HG03045 (cell line): ENCODE measurements around the gene PLEK2.
"Not testable (repeated sequence)": the region's sequence is repeated elsewhere in the genome, so short reads cannot be mapped to it uniquely, and the experiment has no call there.

Experiments used
- ATAC-seq: cut with Tn5 transposase; IDR thresholded peaks from one replicate; pipeline ENCODE4 v1.9.1; 2021; ENCODE audit warnings: mild to moderate bottlenecking, moderate library complexity; ENCODE audit not compliant: unreplicated experiment

Gene PLEK2

GRCh38 chr14:67411820-67412421 is at the start of gene PLEK2:
TSS of gene PLEK2 (minus strand) at chr14:67412165. CDS start at chr14:67412059, 106 bp downstream.
- ATAC-seq = no peak

GRCh38 chr14:67461341-67461985 is 49.5 kb upstream of the PLEK2 start:
- ATAC-seq = no peak

GRCh38 chr14:67459336-67459735 is 47.4 kb upstream of the PLEK2 start:
- ATAC-seq = no peak

- ATAC-seq = no peak
Measured at GRCh38 chr14:67457782-67458181, 45.8 kb upstream of the PLEK2 start.

- ATAC-seq = no peak
Measured at GRCh38 chr14:67456732-67457131, 44.8 kb upstream of the PLEK2 start.

GRCh38 chr14:67453575-67454300 is 41.8 kb upstream of the PLEK2 start:
- no peak for ATAC-seq

GRCh38 chr14:67451667-67452066 is 39.7 kb upstream of the PLEK2 start:
- ATAC-seq = not testable (repeated sequence)

- no peak for ATAC-seq
Measured at GRCh38 chr14:67449096-67449495, 37.1 kb upstream of the PLEK2 start.

GRCh38 chr14:67447033-67447381 is 35.0 kb upstream of the PLEK2 start:
- no peak for ATAC-seq

- ATAC-seq = no peak
Measured at GRCh38 chr14:67446371-67447032, 34.5 kb upstream of the PLEK2 start.

- ATAC-seq = no peak
Measured at GRCh38 chr14:67444395-67444794, 32.4 kb upstream of the PLEK2 start.

- no peak for ATAC-seq
Measured at GRCh38 chr14:67442139-67442906, 30.4 kb upstream of the PLEK2 start.

GRCh38 chr14:67441672-67442071 is 29.7 kb upstream of the PLEK2 start:
- no peak for ATAC-seq

- no peak for ATAC-seq
Measured at GRCh38 chr14:67441256-67441655, 29.3 kb upstream of the PLEK2 start.

GRCh38 chr14:67440513-67440912 is 28.5 kb upstream of the PLEK2 start:
- ATAC-seq = no peak

- ATAC-seq = no peak
Measured at GRCh38 chr14:67438969-67439368, 27.0 kb upstream of the PLEK2 start.

- no peak for ATAC-seq
Measured at GRCh38 chr14:67436006-67436866, 24.3 kb upstream of the PLEK2 start.

GRCh38 chr14:67435603-67436002 is 23.6 kb upstream of the PLEK2 start:
- ATAC-seq = no peak

GRCh38 chr14:67432050-67432564 is 20.1 kb upstream of the PLEK2 start:
- no peak for ATAC-seq
